GM23338 (cell line): ENCODE results near the gene AFAP1L1. TPM values are rescaled to one million over a fixed set of nuclear protein-coding genes. Genes with fewer than 3 reads are reported as not detected.

ENCODE experiments used
- ATAC-seq: fragments of 200-7000 bp; cut with Tn5 transposase; 3 replicates; pipeline ENCODE4 v1.9.1; 2020
- DNase-seq: peaks from one replicate; pipeline ENCODE4 v3.0.0-alpha.2; 2015; ENCODE audit warnings: low spot score
- H2AFZ ChIP-seq: fragments of 200-600 bp; sonication (generic); 2 replicates; pipeline ENCODE4 v1.8.0; 2016; ENCODE audit warnings: antibody characterized with exemption, mild to moderate bottlenecking, moderate library complexity
- H3F3A ChIP-seq: fragments of 200-600 bp; sonication (generic); replicated peaks from 2 replicates; pipeline ENCODE4 v1.8.0; 2017; ENCODE audit warnings: antibody characterized with exemption, mixed run types, low read depth
- H3K27ac ChIP-seq: fragments of 200-600 bp; sonication (generic); 2 replicates; pipeline ENCODE4 v1.6.1; 2016; ENCODE audit warnings: low read depth
- H3K27me3 ChIP-seq: fragments of 200-600 bp; sonication (generic); 2 replicates; pipeline ENCODE4 v1.8.0; 2016; ENCODE audit warnings: mild to moderate bottlenecking, mixed run types, moderate library complexity; ENCODE audit not compliant: insufficient read depth
- H3K36me3 ChIP-seq: fragments of 200-600 bp; sonication (generic); 2 replicates; pipeline ENCODE4 v1.8.0; 2016; ENCODE audit warnings: mild to moderate bottlenecking; ENCODE audit not compliant: insufficient read depth
- H3K4me1 ChIP-seq: fragments of 200-600 bp; sonication (generic); 2 replicates; pipeline ENCODE4 v1.8.0; 2016; ENCODE audit warnings: mild to moderate bottlenecking, moderate library complexity; ENCODE audit not compliant: insufficient read depth
- H3K4me2 ChIP-seq: fragments of 200-600 bp; sonication (generic); 2 replicates; pipeline ENCODE4 v1.7.1; 2017; ENCODE audit warnings: mixed run types
- H3K4me3 ChIP-seq: fragments of 200-600 bp; sonication (generic); 2 replicates; pipeline ENCODE4 v1.6.1; 2016; ENCODE audit warnings: mixed run types
- H3K79me2 ChIP-seq: fragments of 200-600 bp; sonication (generic); replicated peaks from 2 replicates; pipeline ENCODE4 v1.8.0; 2017; ENCODE audit warnings: mild to moderate bottlenecking; ENCODE audit not compliant: insufficient read depth
- H3K9me2 ChIP-seq: fragments of 200-600 bp; sonication (generic); 2 replicates; pipeline ENCODE4 v1.8.0; 2017; ENCODE audit not compliant: insufficient read depth
- H4K20me1 ChIP-seq: fragments of 200-600 bp; sonication (generic); replicated peaks from 2 replicates; pipeline ENCODE4 v1.8.0; 2017; ENCODE audit warnings: mild to moderate bottlenecking; ENCODE audit not compliant: insufficient read depth
- H3K27ac Mint-ChIP-seq: 2 replicates; pipeline ENCODE4 v1.8.0; 2020; ENCODE audit warnings: inconsistent platforms, mild to moderate bottlenecking, moderate library complexity, mixed read lengths
- H3K27me3 Mint-ChIP-seq: 3 replicates; pipeline ENCODE4 v1.8.0; 2022; ENCODE audit warnings: low read depth, mild to moderate bottlenecking, moderate library complexity, mixed read lengths, inconsistent platforms; ENCODE audit not compliant: insufficient read depth, poor library complexity
- H3K36me3 Mint-ChIP-seq: 3 replicates; pipeline ENCODE4 v1.8.0; 2021; ENCODE audit warnings: low read depth, mild to moderate bottlenecking, inconsistent platforms, moderate library complexity, mixed read lengths
- H3K4me1 Mint-ChIP-seq: 3 replicates; pipeline ENCODE4 v1.8.0; 2020; ENCODE audit warnings: mild to moderate bottlenecking, inconsistent platforms, mixed read lengths
- H3K4me3 Mint-ChIP-seq: 3 replicates; pipeline ENCODE4 v1.8.0; 2021; ENCODE audit warnings: moderate library complexity, mild to moderate bottlenecking, inconsistent platforms, mixed read lengths
- H3K9me3 Mint-ChIP-seq: 3 replicates; pipeline ENCODE4 v1.8.0; 2020; ENCODE audit warnings: moderate library complexity, mild to moderate bottlenecking, inconsistent platforms, mixed read lengths
- EZH2 ChIP-seq: fragments of 200-600 bp; sonication (generic); IDR thresholded peaks from one replicate; pipeline ENCODE4 v1.8.0; 2017; ENCODE audit warnings: antibody characterized with exemption, mild to moderate bottlenecking, low read depth; ENCODE audit not compliant: unreplicated experiment
- EZH2phosphoT487 ChIP-seq: fragments of 200-600 bp; sonication (generic); IDR thresholded peaks from one replicate; pipeline ENCODE4 v1.8.1; 2018; ENCODE audit warnings: antibody characterized with exemption; ENCODE audit not compliant: unreplicated experiment
- POLR2AphosphoS5 ChIP-seq: IDR thresholded peaks from 2 replicates; pipeline ENCODE4 v1.6.1; 2016; ENCODE audit warnings: antibody characterized with exemption, low read depth
- ZNF331 ChIP-seq: fragments of 250-450 bp; sonication (Bioruptor Pico); IDR thresholded peaks from 2 replicates; pipeline ENCODE4 v1.5.0; 2020; ENCODE audit warnings: low read depth, mild to moderate bottlenecking, moderate library complexity
- polyA plus RNA-seq: library from polyadenylated mRNA; unstranded; fragments of >200 nt; fragmentation: Nextera tagmentation; extraction: Ambion mirVana; gene quantifications from 2 replicates; pipeline ENCODE4 v1.2.1, GENCODE V29; 2016
- total RNA-seq: library from RNA; depleted of rRNA; stranded (reverse); fragments of >200 nt; shearing (Covaris generic); gene quantifications from 2 replicates; pipeline ENCODE4 v1.2.3, GENCODE V29; 2014
- TF ChIP-seq, protein P1 (sequence below): fragments of 250-450 bp; sonication (Bioruptor Pico); IDR thresholded peaks from 2 replicates; pipeline ENCODE4 v1.5.0; 2020; ENCODE audit warnings: mild to moderate bottlenecking, moderate library complexity
- TF ChIP-seq, protein P2 (sequence below), 2 experiments: fragments of 200-600 bp in 1 of 2; sonication (generic) in 1 of 2; conservative IDR thresholded peaks; 2 replicates each; pipeline versions ENCODE4 v1.5.1 to v1.6.1; 2016 to 2017; ENCODE audit warnings: antibody characterized with exemption in 2 of 2, low read depth in 2 of 2, mild to moderate bottlenecking in 2 of 2, moderate library complexity in 1 of 2
- TF ChIP-seq, protein P3 (sequence below): IDR thresholded peaks from 2 replicates; pipeline ENCODE4 v1.6.1; 2016; ENCODE audit warnings: antibody characterized with exemption

Gene AFAP1L1
- total and polyA plus RNA-seq, 2 experiments from 2014 or later, result 3.2 to 5.7 TPM

DNA sequence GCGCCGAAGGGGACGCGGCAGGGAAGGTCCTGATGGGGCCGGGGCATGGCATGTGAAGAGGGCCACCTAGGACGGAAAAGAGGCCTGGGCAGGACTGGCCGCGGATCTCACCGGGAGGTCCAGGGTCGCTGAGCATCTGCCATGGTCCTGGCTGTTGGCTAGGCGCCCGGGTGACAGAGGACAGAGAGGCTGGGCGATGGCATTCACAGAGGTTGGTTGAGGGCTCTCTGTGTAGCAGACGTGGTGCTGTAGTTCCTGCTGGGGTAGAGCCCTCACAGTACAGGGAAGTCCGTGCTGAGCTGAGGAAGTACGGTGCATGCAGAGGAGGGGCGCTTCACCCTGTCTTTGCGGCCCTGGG, 86.6 kb downstream of the AFAP1L1 start (continued):
- TF ChIP-seq, protein P1, sequence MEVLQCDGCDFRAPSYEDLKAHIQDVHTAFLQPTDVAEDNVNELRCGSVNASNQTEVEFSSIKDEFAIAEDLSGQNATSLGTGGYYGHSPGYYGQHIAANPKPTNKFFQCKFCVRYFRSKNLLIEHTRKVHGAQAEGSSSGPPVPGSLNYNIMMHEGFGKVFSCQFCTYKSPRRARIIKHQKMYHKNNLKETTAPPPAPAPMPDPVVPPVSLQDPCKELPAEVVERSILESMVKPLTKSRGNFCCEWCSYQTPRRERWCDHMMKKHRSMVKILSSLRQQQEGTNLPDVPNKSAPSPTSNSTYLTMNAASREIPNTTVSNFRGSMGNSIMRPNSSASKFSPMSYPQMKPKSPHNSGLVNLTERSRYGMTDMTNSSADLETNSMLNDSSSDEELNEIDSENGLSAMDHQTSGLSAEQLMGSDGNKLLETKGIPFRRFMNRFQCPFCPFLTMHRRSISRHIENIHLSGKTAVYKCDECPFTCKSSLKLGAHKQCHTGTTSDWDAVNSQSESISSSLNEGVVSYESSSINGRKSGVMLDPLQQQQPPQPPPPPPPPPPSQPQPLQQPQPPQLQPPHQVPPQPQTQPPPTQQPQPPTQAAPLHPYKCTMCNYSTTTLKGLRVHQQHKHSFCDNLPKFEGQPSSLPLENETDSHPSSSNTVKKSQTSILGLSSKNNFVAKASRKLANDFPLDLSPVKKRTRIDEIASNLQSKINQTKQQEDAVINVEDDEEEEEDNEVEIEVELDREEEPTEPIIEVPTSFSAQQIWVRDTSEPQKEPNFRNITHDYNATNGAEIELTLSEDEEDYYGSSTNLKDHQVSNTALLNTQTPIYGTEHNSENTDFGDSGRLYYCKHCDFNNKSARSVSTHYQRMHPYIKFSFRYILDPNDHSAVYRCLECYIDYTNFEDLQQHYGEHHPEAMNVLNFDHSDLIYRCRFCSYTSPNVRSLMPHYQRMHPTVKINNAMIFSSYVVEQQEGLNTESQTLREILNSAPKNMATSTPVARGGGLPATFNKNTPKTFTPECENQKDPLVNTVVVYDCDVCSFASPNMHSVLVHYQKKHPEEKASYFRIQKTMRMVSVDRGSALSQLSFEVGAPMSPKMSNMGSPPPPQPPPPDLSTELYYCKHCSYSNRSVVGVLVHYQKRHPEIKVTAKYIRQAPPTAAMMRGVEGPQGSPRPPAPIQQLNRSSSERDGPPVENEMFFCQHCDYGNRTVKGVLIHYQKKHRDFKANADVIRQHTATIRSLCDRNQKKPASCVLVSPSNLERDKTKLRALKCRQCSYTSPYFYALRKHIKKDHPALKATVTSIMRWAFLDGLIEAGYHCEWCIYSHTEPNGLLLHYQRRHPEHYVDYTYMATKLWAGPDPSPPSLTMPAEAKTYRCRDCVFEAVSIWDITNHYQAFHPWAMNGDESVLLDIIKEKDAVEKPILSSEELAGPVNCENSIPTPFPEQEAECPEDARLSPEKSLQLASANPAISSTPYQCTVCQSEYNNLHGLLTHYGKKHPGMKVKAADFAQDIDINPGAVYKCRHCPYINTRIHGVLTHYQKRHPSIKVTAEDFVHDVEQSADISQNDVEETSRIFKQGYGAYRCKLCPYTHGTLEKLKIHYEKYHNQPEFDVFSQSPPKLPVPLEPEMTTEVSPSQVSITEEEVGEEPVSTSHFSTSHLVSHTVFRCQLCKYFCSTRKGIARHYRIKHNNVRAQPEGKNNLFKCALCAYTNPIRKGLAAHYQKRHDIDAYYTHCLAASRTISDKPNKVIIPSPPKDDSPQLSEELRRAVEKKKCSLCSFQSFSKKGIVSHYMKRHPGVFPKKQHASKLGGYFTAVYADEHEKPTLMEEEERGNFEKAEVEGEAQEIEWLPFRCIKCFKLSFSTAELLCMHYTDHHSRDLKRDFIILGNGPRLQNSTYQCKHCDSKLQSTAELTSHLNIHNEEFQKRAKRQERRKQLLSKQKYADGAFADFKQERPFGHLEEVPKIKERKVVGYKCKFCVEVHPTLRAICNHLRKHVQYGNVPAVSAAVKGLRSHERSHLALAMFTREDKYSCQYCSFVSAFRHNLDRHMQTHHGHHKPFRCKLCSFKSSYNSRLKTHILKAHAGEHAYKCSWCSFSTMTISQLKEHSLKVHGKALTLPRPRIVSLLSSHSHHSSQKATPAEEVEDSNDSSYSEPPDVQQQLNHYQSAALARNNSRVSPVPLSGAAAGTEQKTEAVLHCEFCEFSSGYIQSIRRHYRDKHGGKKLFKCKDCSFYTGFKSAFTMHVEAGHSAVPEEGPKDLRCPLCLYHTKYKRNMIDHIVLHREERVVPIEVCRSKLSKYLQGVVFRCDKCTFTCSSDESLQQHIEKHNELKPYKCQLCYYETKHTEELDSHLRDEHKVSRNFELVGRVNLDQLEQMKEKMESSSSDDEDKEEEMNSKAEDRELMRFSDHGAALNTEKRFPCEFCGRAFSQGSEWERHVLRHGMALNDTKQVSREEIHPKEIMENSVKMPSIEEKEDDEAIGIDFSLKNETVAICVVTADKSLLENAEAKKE (CRISPR knock-in tag), result no peak
- no peak for TF ChIP-seq ZNF331 (CRISPR knock-in tag)

DNA sequence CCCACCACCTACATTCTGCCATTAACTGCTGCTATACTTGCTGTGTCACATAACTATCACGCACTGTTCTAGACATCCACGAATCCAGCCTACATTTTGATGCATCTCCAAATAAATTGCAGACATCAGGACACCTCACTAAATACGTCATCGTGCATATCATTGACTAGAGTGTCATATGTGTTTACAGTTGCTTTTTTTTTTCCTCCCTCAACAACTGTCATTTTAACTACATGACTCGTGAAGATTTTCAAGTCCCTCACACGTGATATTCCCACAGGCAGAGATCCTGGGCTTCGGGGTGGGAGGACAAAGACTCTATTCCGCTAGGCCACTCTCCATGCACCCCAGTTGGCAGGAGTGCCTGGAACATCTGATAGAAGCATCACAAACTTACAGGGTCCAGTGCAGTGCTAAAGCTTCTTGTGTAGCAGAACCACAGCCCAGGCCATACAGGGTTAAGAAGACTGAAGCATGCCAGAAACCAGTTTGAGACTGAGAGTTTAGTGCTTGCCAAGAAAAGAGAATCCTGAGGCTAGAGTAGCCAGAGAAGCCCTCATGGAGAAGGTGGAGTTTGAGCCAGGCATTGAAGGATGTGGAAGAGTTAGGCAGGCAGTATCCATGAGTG, 87.3 kb downstream of the AFAP1L1 start:
- peak overlapping the region; percentile 90; the same call in 1 of the 2 replicates for H3K4me3 ChIP-seq
- TF ChIP-seq, protein P2, sequence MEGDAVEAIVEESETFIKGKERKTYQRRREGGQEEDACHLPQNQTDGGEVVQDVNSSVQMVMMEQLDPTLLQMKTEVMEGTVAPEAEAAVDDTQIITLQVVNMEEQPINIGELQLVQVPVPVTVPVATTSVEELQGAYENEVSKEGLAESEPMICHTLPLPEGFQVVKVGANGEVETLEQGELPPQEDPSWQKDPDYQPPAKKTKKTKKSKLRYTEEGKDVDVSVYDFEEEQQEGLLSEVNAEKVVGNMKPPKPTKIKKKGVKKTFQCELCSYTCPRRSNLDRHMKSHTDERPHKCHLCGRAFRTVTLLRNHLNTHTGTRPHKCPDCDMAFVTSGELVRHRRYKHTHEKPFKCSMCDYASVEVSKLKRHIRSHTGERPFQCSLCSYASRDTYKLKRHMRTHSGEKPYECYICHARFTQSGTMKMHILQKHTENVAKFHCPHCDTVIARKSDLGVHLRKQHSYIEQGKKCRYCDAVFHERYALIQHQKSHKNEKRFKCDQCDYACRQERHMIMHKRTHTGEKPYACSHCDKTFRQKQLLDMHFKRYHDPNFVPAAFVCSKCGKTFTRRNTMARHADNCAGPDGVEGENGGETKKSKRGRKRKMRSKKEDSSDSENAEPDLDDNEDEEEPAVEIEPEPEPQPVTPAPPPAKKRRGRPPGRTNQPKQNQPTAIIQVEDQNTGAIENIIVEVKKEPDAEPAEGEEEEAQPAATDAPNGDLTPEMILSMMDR (conservative IDR thresholded peaks at IDR 0.05; ENCODE audit: low read depth in 2 of 2), result no peak
- no peak for TF ChIP-seq ZNF331 (CRISPR knock-in tag)
- no peak for TF ChIP-seq EZH2
- TF ChIP-seq, protein P3, sequence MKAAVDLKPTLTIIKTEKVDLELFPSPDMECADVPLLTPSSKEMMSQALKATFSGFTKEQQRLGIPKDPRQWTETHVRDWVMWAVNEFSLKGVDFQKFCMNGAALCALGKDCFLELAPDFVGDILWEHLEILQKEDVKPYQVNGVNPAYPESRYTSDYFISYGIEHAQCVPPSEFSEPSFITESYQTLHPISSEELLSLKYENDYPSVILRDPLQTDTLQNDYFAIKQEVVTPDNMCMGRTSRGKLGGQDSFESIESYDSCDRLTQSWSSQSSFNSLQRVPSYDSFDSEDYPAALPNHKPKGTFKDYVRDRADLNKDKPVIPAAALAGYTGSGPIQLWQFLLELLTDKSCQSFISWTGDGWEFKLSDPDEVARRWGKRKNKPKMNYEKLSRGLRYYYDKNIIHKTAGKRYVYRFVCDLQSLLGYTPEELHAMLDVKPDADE, result no peak
- no peak for TF ChIP-seq POLR2AphosphoS5
- TF ChIP-seq EZH2phosphoT487, result no peak
- no peak overlapping the region for H2AFZ ChIP-seq
- no peak overlapping the region for H3K27ac ChIP-seq
- no peaks in the 10 kb centered on the region for H3K9me2 ChIP-seq
- H3K27ac Mint-ChIP-seq, result no peak overlapping the region
- peak overlapping the region; percentile 96 for H3K4me3 Mint-ChIP-seq
- peaks cover 9% of the 10 kb centered on the region for H3K4me1 Mint-ChIP-seq
- no peak for ATAC-seq
- H3K36me3 ChIP-seq, result 0 out of 2 replicates have a peak, but pooled peaks cover 2% of the 10 kb centered on the region
- peaks cover 23% of the 10 kb centered on the region for H3K36me3 Mint-ChIP-seq
- DNase-seq, result no peak
- peak overlapping the region; percentile 92 for H3K4me2 ChIP-seq
- H3K27me3 Mint-ChIP-seq, result peaks cover 4% of the 10 kb centered on the region
- peaks cover 12% of the 10 kb centered on the region for H3K4me1 ChIP-seq
- H4K20me1 ChIP-seq, result no peaks in the 10 kb centered on the region; the same call in 1 of the 2 replicates
- H3K27me3 ChIP-seq, result no peaks in the 10 kb centered on the region
- H3F3A ChIP-seq, result no peaks in the 10 kb centered on the region
- H3K9me3 Mint-ChIP-seq, result no peaks in the 10 kb centered on the region
- peaks cover 15% of the 10 kb centered on the region; the same call in 1 of the 2 replicates for H3K79me2 ChIP-seq
